K562 (cell line): ENCODE results near the gene ARHGEF17. TPM values are rescaled to one million over a fixed set of nuclear protein-coding genes. Genes with fewer than 3 reads are reported as not detected.

Source experiments
- ARID2 ChIP-seq: fragments of 450-650 bp; IDR thresholded peaks from 2 replicates; pipeline ENCODE4 v1.6.1; 2017; ENCODE audit warnings: antibody characterized with exemption, mild to moderate bottlenecking
- JUND ChIP-seq, 2 experiments: IDR thresholded peaks; 2 replicates in 1 of 2; 3 replicates in 1 of 2; pipeline ENCODE4 v1.6.1; 2011; ENCODE audit warnings: borderline replicate concordance in 2 of 2, low read depth in 2 of 2, low read length in 2 of 2, improper control_type of control experiment in 1 of 2, missing biosample characterization in 1 of 2, missing genetic modification characterization in 1 of 2, missing genetic modification reagents in 1 of 2
- MYC ChIP-seq, 2 experiments: fragments of 250-450 bp in 1 of 2; sonication (Bioruptor Pico) in 1 of 2; IDR thresholded peaks; 2 replicates each; pipeline versions ENCODE4 v1.5.1 to v1.6.1; 2012 to 2021; ENCODE audit warnings: low read depth in 2 of 2, borderline replicate concordance in 1 of 2, improper control_type of control experiment in 1 of 2, low read length in 1 of 2, mild to moderate bottlenecking in 1 of 2, moderate library complexity in 1 of 2
- RNF2 ChIP-seq: sonication (generic); IDR thresholded peaks from 2 replicates; pipeline ENCODE4 v1.6.1; 2016
- SLC30A9 ChIP-seq: fragments of 250-450 bp; sonication (Bioruptor Pico); IDR thresholded peaks from 2 replicates; pipeline ENCODE4 v1.8.0; 2022; ENCODE audit warnings: mild to moderate bottlenecking, moderate library complexity
- SMC3 ChIP-seq: conservative IDR thresholded peaks from 2 replicates; pipeline ENCODE4 v1.6.1; 2011; ENCODE audit warnings: low read depth, low read length, improper control_type of control experiment; ENCODE audit not compliant: insufficient read depth
- polyA plus RNA-seq, 8 experiments: library from polyadenylated mRNA; depleted of rRNA in 4 of 8; stranded (reverse) in 5 of 8; unstranded in 3 of 8; fragments of >200 nt; fragmentation: Nextera tagmentation in 2 of 8; fragmentation: Illumina TruSeq in 1 of 8; extraction: Ambion mirVana in 2 of 8; extraction: Trizol in 1 of 8; gene quantifications; 2 replicates each; pipeline versions ENCODE4 v1.2.1 to v1.2.3, GENCODE V29; 2011 to 2014; ENCODE audit warnings: inconsistent platforms in 1 of 8, missing spikeins in 1 of 8
- total RNA-seq, 7 experiments: library from RNA; depleted of rRNA in 6 of 7; stranded (reverse); fragments of >200 nt in 6 of 7; fragmentation: Illumina TruSeq in 2 of 7; extraction: Trizol in 2 of 7; gene quantifications; 2 replicates each; pipeline versions ENCODE4 v1.2.1 to v1.2.3, GENCODE V29; 2011 to 2021; ENCODE audit warnings: low replicate concordance in 1 of 7
- TF ChIP-seq, protein P1 (sequence below): fragments of 450-650 bp; IDR thresholded peaks from 2 replicates; pipeline ENCODE4 v1.6.1; 2016; ENCODE audit warnings: mild to moderate bottlenecking, moderate library complexity
- TF ChIP-seq, protein P2 (sequence below), 2 experiments: IDR thresholded peaks; 2 replicates each; pipeline ENCODE4 v1.6.1; 2011; ENCODE audit warnings: borderline replicate concordance in 1 of 2, control low read depth in 1 of 2, low read depth in 1 of 2, low read length in 1 of 2, mild to moderate bottlenecking in 1 of 2, mixed read lengths in 1 of 2, moderate library complexity in 1 of 2; ENCODE audit not compliant: insufficient read depth in 1 of 2, insufficient read length in 1 of 2, poor library complexity in 1 of 2, severe bottlenecking in 1 of 2; ENCODE audit errors: extremely low read depth in 1 of 2
- TF ChIP-seq, protein P3 (sequence below): IDR thresholded peaks from 2 replicates; pipeline ENCODE4 v1.6.1; 2011; ENCODE audit warnings: borderline replicate concordance, low read depth, mild to moderate bottlenecking, moderate library complexity, low read length; ENCODE audit not compliant: insufficient read depth, poor library complexity, severe bottlenecking

The ARHGEF17 gene
- total and polyA plus RNA-seq, 9 of the 15 experiments (the other 6 are each of a cell fraction or from before 2014, with no cell fraction given) = 0.04 to 0.68 (median 0.10) TPM; not detected in 2

DNA sequence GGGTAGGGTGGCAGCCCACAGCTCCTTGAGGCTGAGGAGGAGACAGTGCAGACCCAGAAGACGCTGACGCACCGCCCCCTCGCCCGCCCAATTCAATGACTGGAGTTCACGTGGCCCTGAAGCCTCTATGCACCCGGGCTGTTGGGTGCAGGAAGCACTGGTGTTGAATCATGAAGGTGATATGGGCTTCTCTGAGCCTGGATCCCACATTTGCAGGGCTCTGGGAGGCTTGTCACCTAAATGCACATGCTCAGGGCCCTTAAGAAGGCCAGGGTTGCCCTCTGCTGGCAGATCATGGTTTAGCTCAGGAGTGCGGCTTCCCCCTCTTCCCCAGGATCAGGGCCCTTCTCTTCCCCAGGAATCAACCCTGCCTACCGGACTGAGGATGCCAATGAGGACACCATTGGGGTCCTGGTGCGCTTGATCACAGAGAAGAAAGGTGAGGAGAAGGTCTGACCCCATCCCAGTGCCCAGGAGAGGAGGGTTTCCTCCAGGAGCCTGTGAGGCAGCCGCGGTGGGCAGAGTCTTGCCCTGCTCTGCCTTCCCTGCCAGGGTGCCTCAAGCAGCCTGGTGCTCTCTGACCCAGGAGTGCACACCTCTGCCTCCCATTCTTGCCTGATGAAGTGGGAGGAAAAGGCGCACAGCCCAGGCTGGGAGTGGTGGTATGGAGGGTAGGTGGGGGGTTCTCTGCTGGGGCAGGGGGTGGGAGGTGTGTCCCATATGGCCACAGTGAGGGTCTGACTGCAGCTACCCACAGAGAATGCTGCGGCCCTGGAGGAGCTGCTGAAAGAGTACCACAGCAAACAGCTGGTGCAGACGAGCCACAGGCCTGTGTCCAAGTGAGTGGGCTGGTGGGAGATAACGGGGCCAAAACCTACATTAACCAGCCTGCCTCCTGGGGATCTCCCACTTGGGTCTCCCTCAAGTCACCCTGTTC, 85.7 kb downstream of the ARHGEF17 start (continued):
- TF ChIP-seq, protein P1, sequence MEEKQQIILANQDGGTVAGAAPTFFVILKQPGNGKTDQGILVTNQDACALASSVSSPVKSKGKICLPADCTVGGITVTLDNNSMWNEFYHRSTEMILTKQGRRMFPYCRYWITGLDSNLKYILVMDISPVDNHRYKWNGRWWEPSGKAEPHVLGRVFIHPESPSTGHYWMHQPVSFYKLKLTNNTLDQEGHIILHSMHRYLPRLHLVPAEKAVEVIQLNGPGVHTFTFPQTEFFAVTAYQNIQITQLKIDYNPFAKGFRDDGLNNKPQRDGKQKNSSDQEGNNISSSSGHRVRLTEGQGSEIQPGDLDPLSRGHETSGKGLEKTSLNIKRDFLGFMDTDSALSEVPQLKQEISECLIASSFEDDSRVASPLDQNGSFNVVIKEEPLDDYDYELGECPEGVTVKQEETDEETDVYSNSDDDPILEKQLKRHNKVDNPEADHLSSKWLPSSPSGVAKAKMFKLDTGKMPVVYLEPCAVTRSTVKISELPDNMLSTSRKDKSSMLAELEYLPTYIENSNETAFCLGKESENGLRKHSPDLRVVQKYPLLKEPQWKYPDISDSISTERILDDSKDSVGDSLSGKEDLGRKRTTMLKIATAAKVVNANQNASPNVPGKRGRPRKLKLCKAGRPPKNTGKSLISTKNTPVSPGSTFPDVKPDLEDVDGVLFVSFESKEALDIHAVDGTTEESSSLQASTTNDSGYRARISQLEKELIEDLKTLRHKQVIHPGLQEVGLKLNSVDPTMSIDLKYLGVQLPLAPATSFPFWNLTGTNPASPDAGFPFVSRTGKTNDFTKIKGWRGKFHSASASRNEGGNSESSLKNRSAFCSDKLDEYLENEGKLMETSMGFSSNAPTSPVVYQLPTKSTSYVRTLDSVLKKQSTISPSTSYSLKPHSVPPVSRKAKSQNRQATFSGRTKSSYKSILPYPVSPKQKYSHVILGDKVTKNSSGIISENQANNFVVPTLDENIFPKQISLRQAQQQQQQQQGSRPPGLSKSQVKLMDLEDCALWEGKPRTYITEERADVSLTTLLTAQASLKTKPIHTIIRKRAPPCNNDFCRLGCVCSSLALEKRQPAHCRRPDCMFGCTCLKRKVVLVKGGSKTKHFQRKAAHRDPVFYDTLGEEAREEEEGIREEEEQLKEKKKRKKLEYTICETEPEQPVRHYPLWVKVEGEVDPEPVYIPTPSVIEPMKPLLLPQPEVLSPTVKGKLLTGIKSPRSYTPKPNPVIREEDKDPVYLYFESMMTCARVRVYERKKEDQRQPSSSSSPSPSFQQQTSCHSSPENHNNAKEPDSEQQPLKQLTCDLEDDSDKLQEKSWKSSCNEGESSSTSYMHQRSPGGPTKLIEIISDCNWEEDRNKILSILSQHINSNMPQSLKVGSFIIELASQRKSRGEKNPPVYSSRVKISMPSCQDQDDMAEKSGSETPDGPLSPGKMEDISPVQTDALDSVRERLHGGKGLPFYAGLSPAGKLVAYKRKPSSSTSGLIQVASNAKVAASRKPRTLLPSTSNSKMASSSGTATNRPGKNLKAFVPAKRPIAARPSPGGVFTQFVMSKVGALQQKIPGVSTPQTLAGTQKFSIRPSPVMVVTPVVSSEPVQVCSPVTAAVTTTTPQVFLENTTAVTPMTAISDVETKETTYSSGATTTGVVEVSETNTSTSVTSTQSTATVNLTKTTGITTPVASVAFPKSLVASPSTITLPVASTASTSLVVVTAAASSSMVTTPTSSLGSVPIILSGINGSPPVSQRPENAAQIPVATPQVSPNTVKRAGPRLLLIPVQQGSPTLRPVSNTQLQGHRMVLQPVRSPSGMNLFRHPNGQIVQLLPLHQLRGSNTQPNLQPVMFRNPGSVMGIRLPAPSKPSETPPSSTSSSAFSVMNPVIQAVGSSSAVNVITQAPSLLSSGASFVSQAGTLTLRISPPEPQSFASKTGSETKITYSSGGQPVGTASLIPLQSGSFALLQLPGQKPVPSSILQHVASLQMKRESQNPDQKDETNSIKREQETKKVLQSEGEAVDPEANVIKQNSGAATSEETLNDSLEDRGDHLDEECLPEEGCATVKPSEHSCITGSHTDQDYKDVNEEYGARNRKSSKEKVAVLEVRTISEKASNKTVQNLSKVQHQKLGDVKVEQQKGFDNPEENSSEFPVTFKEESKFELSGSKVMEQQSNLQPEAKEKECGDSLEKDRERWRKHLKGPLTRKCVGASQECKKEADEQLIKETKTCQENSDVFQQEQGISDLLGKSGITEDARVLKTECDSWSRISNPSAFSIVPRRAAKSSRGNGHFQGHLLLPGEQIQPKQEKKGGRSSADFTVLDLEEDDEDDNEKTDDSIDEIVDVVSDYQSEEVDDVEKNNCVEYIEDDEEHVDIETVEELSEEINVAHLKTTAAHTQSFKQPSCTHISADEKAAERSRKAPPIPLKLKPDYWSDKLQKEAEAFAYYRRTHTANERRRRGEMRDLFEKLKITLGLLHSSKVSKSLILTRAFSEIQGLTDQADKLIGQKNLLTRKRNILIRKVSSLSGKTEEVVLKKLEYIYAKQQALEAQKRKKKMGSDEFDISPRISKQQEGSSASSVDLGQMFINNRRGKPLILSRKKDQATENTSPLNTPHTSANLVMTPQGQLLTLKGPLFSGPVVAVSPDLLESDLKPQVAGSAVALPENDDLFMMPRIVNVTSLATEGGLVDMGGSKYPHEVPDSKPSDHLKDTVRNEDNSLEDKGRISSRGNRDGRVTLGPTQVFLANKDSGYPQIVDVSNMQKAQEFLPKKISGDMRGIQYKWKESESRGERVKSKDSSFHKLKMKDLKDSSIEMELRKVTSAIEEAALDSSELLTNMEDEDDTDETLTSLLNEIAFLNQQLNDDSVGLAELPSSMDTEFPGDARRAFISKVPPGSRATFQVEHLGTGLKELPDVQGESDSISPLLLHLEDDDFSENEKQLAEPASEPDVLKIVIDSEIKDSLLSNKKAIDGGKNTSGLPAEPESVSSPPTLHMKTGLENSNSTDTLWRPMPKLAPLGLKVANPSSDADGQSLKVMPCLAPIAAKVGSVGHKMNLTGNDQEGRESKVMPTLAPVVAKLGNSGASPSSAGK = peak; percentile 15; the same call in 1 of the 2 replicates
- TF ChIP-seq, protein P2, sequence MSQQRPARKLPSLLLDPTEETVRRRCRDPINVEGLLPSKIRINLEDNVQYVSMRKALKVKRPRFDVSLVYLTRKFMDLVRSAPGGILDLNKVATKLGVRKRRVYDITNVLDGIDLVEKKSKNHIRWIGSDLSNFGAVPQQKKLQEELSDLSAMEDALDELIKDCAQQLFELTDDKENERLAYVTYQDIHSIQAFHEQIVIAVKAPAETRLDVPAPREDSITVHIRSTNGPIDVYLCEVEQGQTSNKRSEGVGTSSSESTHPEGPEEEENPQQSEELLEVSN (IDR thresholded peaks at IDR 0.05; ENCODE audit: borderline replicate concordance in 1 of 2, extremely low read depth in 1 of 2, insufficient read depth in 1 of 2, insufficient read length in 1 of 2, low read depth in 1 of 2, low read length in 1 of 2, poor library complexity in 1 of 2, severe bottlenecking in 1 of 2) = peak in 1 of 2 experiments; percentile 47
- no peak for TF ChIP-seq RNF2
- peak; percentile 79 for TF ChIP-seq ARID2
- TF ChIP-seq SMC3 = peak; percentile 95
- TF ChIP-seq MYC (IDR thresholded peaks at IDR 0.05; ENCODE audit: low read depth, low read length) = peak; percentile 95
- no peak for TF ChIP-seq MYC (CRISPR knock-in tag; IDR thresholded peaks at IDR 0.05; ENCODE audit: borderline replicate concordance, low read depth)
- TF ChIP-seq, protein P3, sequence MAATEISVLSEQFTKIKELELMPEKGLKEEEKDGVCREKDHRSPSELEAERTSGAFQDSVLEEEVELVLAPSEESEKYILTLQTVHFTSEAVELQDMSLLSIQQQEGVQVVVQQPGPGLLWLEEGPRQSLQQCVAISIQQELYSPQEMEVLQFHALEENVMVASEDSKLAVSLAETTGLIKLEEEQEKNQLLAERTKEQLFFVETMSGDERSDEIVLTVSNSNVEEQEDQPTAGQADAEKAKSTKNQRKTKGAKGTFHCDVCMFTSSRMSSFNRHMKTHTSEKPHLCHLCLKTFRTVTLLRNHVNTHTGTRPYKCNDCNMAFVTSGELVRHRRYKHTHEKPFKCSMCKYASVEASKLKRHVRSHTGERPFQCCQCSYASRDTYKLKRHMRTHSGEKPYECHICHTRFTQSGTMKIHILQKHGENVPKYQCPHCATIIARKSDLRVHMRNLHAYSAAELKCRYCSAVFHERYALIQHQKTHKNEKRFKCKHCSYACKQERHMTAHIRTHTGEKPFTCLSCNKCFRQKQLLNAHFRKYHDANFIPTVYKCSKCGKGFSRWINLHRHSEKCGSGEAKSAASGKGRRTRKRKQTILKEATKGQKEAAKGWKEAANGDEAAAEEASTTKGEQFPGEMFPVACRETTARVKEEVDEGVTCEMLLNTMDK = peak; percentile 13
- TF ChIP-seq JUND (IDR thresholded peaks at IDR 0.05; ENCODE audit: borderline replicate concordance, low read depth, low read length) = 0 out of 2 replicates have a peak, but pooled peaks have one; percentile 12
- no peak for TF ChIP-seq JUND (tag; IDR thresholded peaks at IDR 0.05; ENCODE audit: borderline replicate concordance, low read depth, low read length)
- no peak for TF ChIP-seq SLC30A9
